LNCaP clone FGC (cell line): ENCODE data around the gene CCNH.

Source experiments
- DNase-seq: peaks from one replicate; pipeline ENCODE4 v3.0.0-alpha.2; 2011; ENCODE audit warnings: low read depth
- H3K4me3 ChIP-seq: 2 replicates; pipeline ENCODE4 v1.5.1; 2011; ENCODE audit warnings: mild to moderate bottlenecking, low read depth, low read length, control low read depth
- CTCF ChIP-seq: IDR thresholded peaks from 2 replicates; pipeline ENCODE4 v1.5.1; 2012; ENCODE audit warnings: mild to moderate bottlenecking; ENCODE audit not compliant: control insufficient read depth, insufficient read depth; ENCODE audit errors: extremely low read depth

The CCNH gene

GRCh38 chr5:87389296-87390034 lies 23.3 kb downstream of the CCNH start:
- no peak overlapping the region for H3K4me3 ChIP-seq
- no peak for TF ChIP-seq CTCF
- DNase-seq: no peak

- TF ChIP-seq CTCF: no peak
- H3K4me3 ChIP-seq: no peak overlapping the region
- no peak for DNase-seq
Measured at GRCh38 chr5:87388129-87388528, 24.6 kb downstream of the CCNH start.

- H3K4me3 ChIP-seq: no peak overlapping the region
- no peak for TF ChIP-seq CTCF
- DNase-seq: no peak
Measured at GRCh38 chr5:87385802-87386201, 26.9 kb downstream of the CCNH start.

GRCh38 chr5:87383216-87383615 lies 29.5 kb downstream of the CCNH start:
- no peak for DNase-seq
- TF ChIP-seq CTCF: no peak
- no peak overlapping the region for H3K4me3 ChIP-seq

GRCh38 chr5:87382224-87382623 lies 30.5 kb downstream of the CCNH start:
- H3K4me3 ChIP-seq: no peak overlapping the region
- TF ChIP-seq CTCF: no peak
- no peak for DNase-seq

GRCh38 chr5:87372705-87373104 lies 40.0 kb downstream of the CCNH start:
- no peak for TF ChIP-seq CTCF
- no peak overlapping the region for H3K4me3 ChIP-seq
- DNase-seq: no peak

- no peak for DNase-seq
- no peak overlapping the region for H3K4me3 ChIP-seq
- no peak for TF ChIP-seq CTCF
Measured at GRCh38 chr5:87369431-87369830, 43.3 kb downstream of the CCNH start.
